ENCODE results near the gene DPP4.

- TF ChIP-seq SUZ12 (IDR thresholded peaks at IDR 0.05; ENCODE audit: extremely low read depth, insufficient read depth, insufficient read length) (no peak), ZNF274 (IDR thresholded peaks at IDR 0.05; ENCODE audit: low read depth, low read length) (no peak)
Observed at GRCh38 chr2:161976295-161976694, 97.7 kb downstream of the DPP4 start.
